ENCODE results near the gene SHOC1. TPM values are rescaled to one million over a fixed set of nuclear protein-coding genes. Genes with fewer than 3 reads are reported as not detected.

Gene SHOC1
- total and polyA plus RNA-seq, 2 donors (not counting 3 experiments of a cell fraction or from before 2014, with no cell fraction given): not detected

DNA sequence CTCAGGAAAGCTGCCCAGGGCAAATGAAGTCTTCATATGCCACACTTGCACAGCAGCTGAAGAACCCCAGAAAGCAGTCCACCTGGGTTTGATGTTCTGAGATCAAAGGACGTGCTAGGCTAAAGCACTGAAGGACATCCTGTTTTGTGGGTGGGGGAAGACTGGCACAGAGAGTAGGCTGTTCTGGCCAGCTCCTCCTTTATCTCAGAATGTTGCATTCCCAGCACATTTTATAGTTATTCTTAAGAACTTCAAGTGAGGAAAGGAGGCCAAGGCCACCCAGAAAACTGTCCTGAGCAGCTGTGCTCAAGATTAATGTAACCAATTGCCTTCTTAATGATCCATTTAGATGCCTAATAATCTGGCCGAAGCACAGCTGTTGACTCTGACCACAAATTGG, 10.9 kb downstream of the SHOC1 start:
- Histone ChIP-seq H3K4me2 (ENCODE audit: insufficient read depth, low read length) (no peak overlapping the region), H3K27ac (ENCODE audit: insufficient read depth, low read depth, low read length) (no peak overlapping the region), H3K9ac (replicated peaks; ENCODE audit: extremely low read depth, insufficient read depth, low read length) (no peak overlapping the region), H3K4me1 (ENCODE audit: control insufficient read depth, extremely low read depth, insufficient read depth, low read length) (no peaks in the 10 kb centered on the region), H4K20me1 (replicated peaks; ENCODE audit: control insufficient read depth, extremely low read depth, insufficient read depth, low read length) (no peaks in the 10 kb centered on the region), H3K4me3 (replicated peaks in 1 of 3; ENCODE audit: insufficient read depth in 1 of 3, low read depth in 1 of 3, low read length in 3 of 3) (no peak overlapping the region), H3K36me3 (ENCODE audit: control insufficient read depth in 2 of 2, extremely low read depth in 1 of 2, insufficient read depth in 2 of 2, low read length in 2 of 2) (no peaks in the 10 kb centered on the region), H3K27me3 (ENCODE audit: control insufficient read depth in 2 of 2, insufficient read depth in 2 of 2, low read length in 2 of 2) (no peaks in the 10 kb centered on the region), H3K9me3 (replicated peaks; ENCODE audit: control insufficient read depth, insufficient read depth, low read length) (no peaks in the 10 kb centered on the region), H2AFZ (ENCODE audit: low read depth, low read length) (no peak overlapping the region), H3K9me1 (replicated peaks; ENCODE audit: control insufficient read depth, extremely low read depth, insufficient read depth, low read length) (no peaks in the 10 kb centered on the region), H3K79me2 (ENCODE audit: control insufficient read depth, insufficient read depth, low read length) (no peaks in the 10 kb centered on the region)
- no peak for TF ChIP-seq FOS (IDR thresholded peaks at IDR 0.05; ENCODE audit: borderline replicate concordance, insufficient read depth, low read length)
- TF ChIP-seq, protein P1, sequence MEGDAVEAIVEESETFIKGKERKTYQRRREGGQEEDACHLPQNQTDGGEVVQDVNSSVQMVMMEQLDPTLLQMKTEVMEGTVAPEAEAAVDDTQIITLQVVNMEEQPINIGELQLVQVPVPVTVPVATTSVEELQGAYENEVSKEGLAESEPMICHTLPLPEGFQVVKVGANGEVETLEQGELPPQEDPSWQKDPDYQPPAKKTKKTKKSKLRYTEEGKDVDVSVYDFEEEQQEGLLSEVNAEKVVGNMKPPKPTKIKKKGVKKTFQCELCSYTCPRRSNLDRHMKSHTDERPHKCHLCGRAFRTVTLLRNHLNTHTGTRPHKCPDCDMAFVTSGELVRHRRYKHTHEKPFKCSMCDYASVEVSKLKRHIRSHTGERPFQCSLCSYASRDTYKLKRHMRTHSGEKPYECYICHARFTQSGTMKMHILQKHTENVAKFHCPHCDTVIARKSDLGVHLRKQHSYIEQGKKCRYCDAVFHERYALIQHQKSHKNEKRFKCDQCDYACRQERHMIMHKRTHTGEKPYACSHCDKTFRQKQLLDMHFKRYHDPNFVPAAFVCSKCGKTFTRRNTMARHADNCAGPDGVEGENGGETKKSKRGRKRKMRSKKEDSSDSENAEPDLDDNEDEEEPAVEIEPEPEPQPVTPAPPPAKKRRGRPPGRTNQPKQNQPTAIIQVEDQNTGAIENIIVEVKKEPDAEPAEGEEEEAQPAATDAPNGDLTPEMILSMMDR (IDR thresholded peaks at IDR 0.05; ENCODE audit: extremely low read depth in 1 of 2, insufficient read depth in 1 of 2, low read depth in 1 of 2, low read length in 2 of 2): no peak
- TF ChIP-seq JUN (IDR thresholded peaks at IDR 0.05; ENCODE audit: borderline replicate concordance, insufficient read depth, insufficient read length, low read depth): no peak
- dilution Hi-C loops (cut with MboI; ENCODE audit: extremely low pct_ligation_motif_present, low sequenced_read_pairs): no loop called here
- CTCF ChIA-PET: interaction anchor here (0.7 to 1.2 kb wide), 3 partner anchors 9 to 39 kb away, joined by 3 read pairs; no protein-coding TSS in a partner anchor
- no TSS peak for BruUV-seq (replicated peaks)
- no peak for DNase-seq (ENCODE audit: low read depth, low spot score)
- intact Hi-C loops (cut with micrococcal nuclease): no loop called here
- POLR2A ChIA-PET: no interaction called here
- no peak for FAIRE-seq

DNA sequence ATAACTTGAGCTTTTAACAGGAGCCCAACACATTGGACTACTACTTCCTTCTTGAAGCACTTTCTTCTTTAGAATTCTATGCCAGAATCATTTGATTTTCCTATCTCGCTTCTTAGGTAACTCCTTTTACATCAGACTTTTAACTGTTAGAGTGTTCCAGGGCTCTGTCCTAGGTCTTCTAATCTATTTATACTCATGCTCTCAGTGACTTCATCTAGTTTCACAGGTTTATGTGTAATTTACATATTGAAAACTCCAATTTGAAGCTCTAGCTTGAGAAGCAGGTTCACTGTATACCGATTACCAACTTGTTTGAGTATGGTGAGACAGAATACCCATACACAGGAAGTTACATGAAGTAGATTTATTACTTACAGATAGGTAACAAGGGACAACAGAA, 11.3 kb downstream of the SHOC1 start:
- H3K9ac ChIP-seq (replicated peaks; ENCODE audit: extremely low read depth, insufficient read depth, low read length): no peak overlapping the region
- no peaks in the 10 kb centered on the region for H3K79me2 ChIP-seq (ENCODE audit: control insufficient read depth, insufficient read depth, low read length)
- no peak overlapping the region for H2AFZ ChIP-seq (ENCODE audit: low read depth, low read length)
- H3K4me3 ChIP-seq (replicated peaks in 1 of 3; ENCODE audit: insufficient read depth in 1 of 3, low read depth in 1 of 3, low read length in 3 of 3): no peak overlapping the region
- no peaks in the 10 kb centered on the region for H3K27me3 ChIP-seq (ENCODE audit: control insufficient read depth in 2 of 2, insufficient read depth in 2 of 2, low read length in 2 of 2)
- CTCF ChIA-PET: interaction anchor here (0.7 kb wide), 1 partner anchor 39 kb away, joined by 3 read pairs; no protein-coding TSS in a partner anchor
- DNase-seq (ENCODE audit: low read depth, low spot score): no peak
- POLR2A ChIA-PET: no interaction called here
- H3K9me3 ChIP-seq (replicated peaks; ENCODE audit: control insufficient read depth, insufficient read depth, low read length): no peaks in the 10 kb centered on the region
- dilution Hi-C loops (cut with MboI; ENCODE audit: extremely low pct_ligation_motif_present, low sequenced_read_pairs): no loop called here
- intact Hi-C loops (cut with micrococcal nuclease): no loop called here
- TF ChIP-seq, protein P1 (IDR thresholded peaks at IDR 0.05; ENCODE audit: extremely low read depth in 1 of 2, insufficient read depth in 1 of 2, low read depth in 1 of 2, low read length in 2 of 2): no peak
- TF ChIP-seq MYC (IDR thresholded peaks at IDR 0.05; ENCODE audit: low read depth, low read length): no peak
- H3K36me3 ChIP-seq (ENCODE audit: control insufficient read depth in 2 of 2, extremely low read depth in 1 of 2, insufficient read depth in 2 of 2, low read length in 2 of 2): no peaks in the 10 kb centered on the region
- H3K27ac ChIP-seq (ENCODE audit: insufficient read depth, low read depth, low read length): no peak overlapping the region
- FAIRE-seq: no peak
- H4K20me1 ChIP-seq (replicated peaks; ENCODE audit: control insufficient read depth, extremely low read depth, insufficient read depth, low read length): no peaks in the 10 kb centered on the region
- H3K4me2 ChIP-seq (ENCODE audit: insufficient read depth, low read length): no peak overlapping the region
- BruUV-seq (replicated peaks): no TSS peak
- H3K4me1 ChIP-seq (ENCODE audit: control insufficient read depth, extremely low read depth, insufficient read depth, low read length): no peaks in the 10 kb centered on the region
- H3K9me1 ChIP-seq (replicated peaks; ENCODE audit: control insufficient read depth, extremely low read depth, insufficient read depth, low read length): no peaks in the 10 kb centered on the region
